PC-9 (cell line): Measurements from ENCODE around the gene KRT32. TPM values are rescaled to one million over a fixed set of nuclear protein-coding genes. Genes with fewer than 3 reads are reported as not detected.

Experiments used
- BruUV-seq: library from RNA; stranded (reverse); fragments of 400-500 nt; replicated peaks from 2 replicates; lab custom pipeline; 2021; lab: Mats Ljungman, UMichigan
- CTCF ChIA-PET: fragments of 300-600 bp; sonication (Branson Sonifier 250); formaldehyde crosslinking; loops from one replicate; lab custom pipeline; 2022; ENCODE audit warnings: antibody characterized with exemption; lab: Charles Lee
- POLR2A ChIA-PET: fragments of 300-600 bp; sonication (Branson Sonifier 250); formaldehyde crosslinking; loops from one replicate; lab custom pipeline; 2022; ENCODE audit warnings: antibody characterized with exemption; ENCODE audit not compliant: unreplicated experiment; lab: Charles Lee
- DNase-seq, 2 experiments: peaks; one replicate each; pipeline versions ENCODE4 v3.0.0 to v3.0.0-alpha.2; 2015 to 2022; ENCODE audit warnings: mixed read lengths in 1 of 2
- H2AFZ ChIP-seq: fragments of 200-600 bp; sonication (generic); 2 replicates; pipeline ENCODE4 v1.8.1; 2017; ENCODE audit warnings: antibody characterized with exemption
- H3F3A ChIP-seq: fragments of 200-600 bp; sonication (generic); 2 replicates; pipeline ENCODE4 v1.8.1; 2017; ENCODE audit warnings: antibody characterized with exemption, mild to moderate bottlenecking, low read depth; ENCODE audit not compliant: insufficient read depth
- H3K27ac ChIP-seq: fragments of 200-600 bp; sonication (generic); 2 replicates; pipeline ENCODE4 v1.6.1; 2016; ENCODE audit warnings: mixed run types
- H3K27me3 ChIP-seq: fragments of 200-600 bp; sonication (generic); 2 replicates; pipeline ENCODE4 v1.6.1; 2016; ENCODE audit warnings: low read depth, mixed run types; ENCODE audit not compliant: insufficient read depth
- H3K36me3 ChIP-seq: fragments of 200-600 bp; sonication (generic); 2 replicates; pipeline ENCODE4 v1.6.1; 2016; ENCODE audit warnings: low read depth, mixed run types
- H3K4me1 ChIP-seq: fragments of 200-600 bp; sonication (generic); replicated peaks from 2 replicates; pipeline ENCODE4 v1.6.1; 2016; ENCODE audit warnings: mixed run types; ENCODE audit not compliant: insufficient read depth
- H3K4me2 ChIP-seq: fragments of 200-600 bp; sonication (generic); 2 replicates; pipeline ENCODE4 v1.6.1; 2017; ENCODE audit warnings: mixed run types
- H3K4me3 ChIP-seq: fragments of 200-600 bp; sonication (generic); 2 replicates; pipeline ENCODE4 v1.6.1; 2016; ENCODE audit warnings: mixed run types
- H3K79me2 ChIP-seq: fragments of 200-600 bp; sonication (generic); 2 replicates; pipeline ENCODE4 v1.6.1; 2017; ENCODE audit warnings: low read depth, mixed run types
- H3K9me2 ChIP-seq: fragments of 200-600 bp; sonication (generic); 2 replicates; pipeline ENCODE4 v1.8.1; 2017; ENCODE audit warnings: mild to moderate bottlenecking; ENCODE audit not compliant: insufficient read depth
- H3K9me3 ChIP-seq: fragments of 200-600 bp; sonication (generic); 2 replicates; pipeline ENCODE4 v1.8.1; 2016; ENCODE audit warnings: low read depth; ENCODE audit not compliant: insufficient read depth
- H4K20me1 ChIP-seq: fragments of 200-600 bp; sonication (generic); 2 replicates; pipeline ENCODE4 v1.8.1; 2017; ENCODE audit not compliant: insufficient read depth
- CTCF ChIP-seq: fragments of 200-600 bp; sonication (generic); conservative IDR thresholded peaks from 2 replicates; pipeline ENCODE4 v1.6.1; 2017; ENCODE audit warnings: mixed run types, antibody characterized with exemption, mild to moderate bottlenecking, moderate library complexity
- EZH2 ChIP-seq: fragments of 200-600 bp; sonication (generic); IDR thresholded peaks from 2 replicates; pipeline ENCODE4 v1.8.0; 2017; ENCODE audit warnings: antibody characterized with exemption, low read depth
- intact Hi-C: fragments of 100-400 bp; cut with micrococcal nuclease; formaldehyde crosslinking; loops from one replicate; pipeline ENCODE4 v1.10.0; 2022; ENCODE audit not compliant: unreplicated experiment
- total RNA-seq: library from RNA; stranded (reverse); gene quantifications from 2 replicates; pipeline ENCODE4 v1.2.3, GENCODE V29; 2021

Gene KRT32
- total RNA-seq, 1 experiment from 2014 or later, result not detected

- no peak for DNase-seq
- no peak overlapping the region for H3K4me3 ChIP-seq
- no peak overlapping the region for H3K4me2 ChIP-seq
- no peaks in the 10 kb centered on the region for H3K27me3 ChIP-seq
- no peaks in the 10 kb centered on the region for H3K79me2 ChIP-seq
- BruUV-seq, result no TSS peak
- 0 out of 2 replicates have a peak, but pooled peaks cover 9% of the 10 kb centered on the region for H3K4me1 ChIP-seq
- CTCF ChIA-PET, result no interaction called here
- H3K9me3 ChIP-seq, result no peaks in the 10 kb centered on the region
- H2AFZ ChIP-seq, result no peak overlapping the region
- POLR2A ChIA-PET, result no interaction called here
- H3K9me2 ChIP-seq, result no peaks in the 10 kb centered on the region
- no peak overlapping the region for H3K27ac ChIP-seq
- H3F3A ChIP-seq, result no peaks in the 10 kb centered on the region
- intact Hi-C loops, result no loop called here
- no peaks in the 10 kb centered on the region for H3K36me3 ChIP-seq
- H4K20me1 ChIP-seq, result no peaks in the 10 kb centered on the region
- TF ChIP-seq EZH2 (no peak), CTCF (no peak)
These were observed 29.4 kb downstream of the KRT32 start for GRCh38 chr17:41437769-41438168.

GRCh38 chr17:41437254-41437653 lies 29.9 kb downstream of the KRT32 start:
- no peaks in the 10 kb centered on the region for H3K9me2 ChIP-seq
- no peaks in the 10 kb centered on the region for H3K9me3 ChIP-seq
- H4K20me1 ChIP-seq, result no peaks in the 10 kb centered on the region
- TF ChIP-seq EZH2, result no peak
- TF ChIP-seq CTCF, result no peak
- BruUV-seq, result no TSS peak
- no peak for DNase-seq
- H3K27ac ChIP-seq, result no peak overlapping the region
- H3F3A ChIP-seq, result no peaks in the 10 kb centered on the region
- no peak overlapping the region for H3K4me3 ChIP-seq
- H3K4me1 ChIP-seq, result 0 out of 2 replicates have a peak, but pooled peaks cover 9% of the 10 kb centered on the region
- ChIA-PET CTCF (no interaction called here), POLR2A (no interaction called here)
- H3K79me2 ChIP-seq, result no peaks in the 10 kb centered on the region
- H2AFZ ChIP-seq, result no peak overlapping the region
- intact Hi-C loops, result no loop called here
- no peaks in the 10 kb centered on the region for H3K36me3 ChIP-seq
- H3K4me2 ChIP-seq, result no peak overlapping the region
- H3K27me3 ChIP-seq, result no peaks in the 10 kb centered on the region

- Histone ChIP-seq H3K4me1 (0 out of 2 replicates have a peak, but pooled peaks cover 5% of the 10 kb centered on the region), H3F3A (no peaks in the 10 kb centered on the region), H3K27me3 (no peaks in the 10 kb centered on the region), H3K9me3 (no peaks in the 10 kb centered on the region), H3K27ac (no peak overlapping the region), H2AFZ (no peak overlapping the region), H3K79me2 (no peaks in the 10 kb centered on the region), H3K36me3 (no peaks in the 10 kb centered on the region), H4K20me1 (no peaks in the 10 kb centered on the region), H3K4me2 (no peak overlapping the region), H3K9me2 (no peaks in the 10 kb centered on the region), H3K4me3 (no peak overlapping the region)
- CTCF ChIA-PET, result interaction anchor here (0.6 kb wide), 1 partner anchor 517 kb away, joined by 3 read pairs; no protein-coding TSS in a partner anchor
- intact Hi-C loops, result no loop called here
- POLR2A ChIA-PET, result no interaction called here
- no TSS peak for BruUV-seq
- TF ChIP-seq EZH2 (no peak), CTCF (no peak)
- DNase-seq, result no peak
These were observed 32.8 kb downstream of the KRT32 start for GRCh38 chr17:41434415-41434814.
